Adipocyte (in vitro differentiated cells): ENCODE data around the gene GLOD5.

ENCODE experiments used
- DNase-seq: peaks from one replicate; pipeline ENCODE4 v3.0.0-alpha.2; 2015; ENCODE audit warnings: low read depth
- H3K27me3 ChIP-seq: replicated peaks from 2 replicates; pipeline ENCODE4 v1.7.0; 2013; ENCODE audit warnings: mild to moderate bottlenecking, low read length, moderate library complexity; ENCODE audit not compliant: control insufficient read depth, insufficient read depth
- H3K36me3 ChIP-seq: 2 replicates; pipeline ENCODE4 v1.7.0; 2013; ENCODE audit warnings: low read length, mild to moderate bottlenecking, moderate library complexity; ENCODE audit not compliant: control insufficient read depth, insufficient read depth, severe bottlenecking
- H3K4me1 ChIP-seq: 2 replicates; pipeline ENCODE4 v1.7.0; 2013; ENCODE audit warnings: mild to moderate bottlenecking, low read length, moderate library complexity; ENCODE audit not compliant: control insufficient read depth, insufficient read depth
- H3K4me3 ChIP-seq: 2 replicates; pipeline ENCODE4 v1.7.0; 2013; ENCODE audit warnings: mild to moderate bottlenecking, low read length, moderate library complexity
- H3K9ac ChIP-seq: 2 replicates; pipeline ENCODE4 v1.7.0; 2013; ENCODE audit warnings: mild to moderate bottlenecking, low read length, moderate library complexity
- H3K9me3 ChIP-seq: 2 replicates; pipeline ENCODE4 v1.7.0; 2013; ENCODE audit warnings: mild to moderate bottlenecking, low read length, moderate library complexity; ENCODE audit not compliant: control insufficient read depth

GLOD5 gene

DNA sequence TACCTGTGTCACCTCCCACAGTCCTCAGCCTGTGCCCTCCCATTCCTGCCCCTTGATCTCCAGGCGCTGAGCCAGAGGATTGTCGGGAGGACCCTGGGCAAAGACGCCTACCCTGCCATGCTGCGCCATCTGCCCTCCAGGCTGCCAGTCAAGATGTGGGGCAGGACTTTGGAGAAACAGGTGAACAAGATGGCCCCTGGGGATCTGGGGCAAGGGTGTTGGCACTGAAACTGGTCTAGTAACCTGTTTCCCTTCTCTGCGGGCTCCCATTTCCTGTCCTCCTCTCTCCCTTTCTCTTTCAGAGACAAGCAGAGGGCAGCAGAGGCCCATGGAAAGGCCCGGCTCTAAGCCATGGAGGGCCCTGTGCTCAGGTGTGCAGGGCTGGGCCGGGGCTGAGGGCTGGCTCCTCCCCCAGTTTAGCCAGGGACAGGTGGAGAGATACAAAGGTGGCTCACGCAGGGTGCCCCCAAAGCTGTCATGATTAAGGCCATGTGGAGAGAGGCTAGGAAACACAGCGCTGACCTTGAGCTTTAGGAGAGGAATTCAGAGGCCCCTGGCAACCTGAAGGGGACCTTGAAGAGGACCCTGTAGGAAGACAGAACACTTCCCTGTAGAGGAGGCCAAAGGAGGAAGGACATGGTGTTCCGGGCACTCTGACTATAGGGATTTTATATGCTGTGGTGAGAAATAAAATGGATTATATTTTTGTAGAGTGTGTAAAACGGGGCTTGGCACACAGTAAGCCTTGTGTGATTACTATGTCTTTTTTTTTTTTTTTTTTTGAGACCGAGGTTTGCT, at the start of gene GLOD5:
Gene GLOD5, plus strand, starts transcription at position 74 of the 798 bp plus-strand sequence. Its CDS starts 44 bp downstream, at position 118.
- H3K27me3 ChIP-seq, result peaks cover 34% of the 10 kb centered on the region
- no peaks in the 10 kb centered on the region for H3K9me3 ChIP-seq
- H3K36me3 ChIP-seq, result no peaks in the 10 kb centered on the region
- no peak within 1 kb of the TSS for H3K4me3 ChIP-seq
- H3K4me1 ChIP-seq, result no peaks in the 10 kb centered on the region
- DNase-seq, result peak; percentile 2
- no peak within 1 kb of the TSS for H3K9ac ChIP-seq

- DNase-seq, result no peak
- H3K4me1 ChIP-seq, result peaks cover 9% of the 10 kb centered on the region
- peaks cover 53% of the 10 kb centered on the region for H3K9me3 ChIP-seq
Observed at GRCh38 chrX:48711929-48712505, 49.5 kb upstream of the GLOD5 start.

DNA sequence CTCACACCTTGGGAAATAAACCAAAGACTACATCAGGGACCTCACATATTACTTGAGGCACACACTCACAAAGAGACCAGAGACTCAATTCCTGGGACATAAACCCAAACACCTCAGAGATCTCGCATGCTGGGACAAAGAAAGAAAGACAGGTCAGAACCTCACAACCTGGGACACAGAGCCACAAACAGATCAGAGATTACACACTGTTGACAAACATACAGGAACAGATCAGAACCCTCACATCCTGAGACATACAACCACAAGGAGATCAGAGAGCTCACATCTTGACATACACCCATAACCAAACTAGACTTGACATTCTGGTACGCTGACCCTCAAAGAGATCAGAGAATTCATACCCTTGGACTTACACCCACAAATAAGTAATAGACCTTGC, 47.7 kb upstream of the GLOD5 start:
- Histone ChIP-seq H3K36me3 (no peaks in the 10 kb centered on the region), H3K9me3 (peaks cover 55% of the 10 kb centered on the region), H3K4me3 (no peak overlapping the region), H3K9ac (no peak overlapping the region), H3K27me3 (peaks cover 2% of the 10 kb centered on the region), H3K4me1 (peaks cover 9% of the 10 kb centered on the region)
- DNase-seq, result no peak

More at GRCh38 chrX:48711929-48712505, 49.5 kb upstream of the GLOD5 start:
- H3K36me3 ChIP-seq, result no peaks in the 10 kb centered on the region
- H3K4me3 ChIP-seq, result no peak overlapping the region
- peaks cover 4% of the 10 kb centered on the region for H3K27me3 ChIP-seq
- H3K9ac ChIP-seq, result no peak overlapping the region

DNA sequence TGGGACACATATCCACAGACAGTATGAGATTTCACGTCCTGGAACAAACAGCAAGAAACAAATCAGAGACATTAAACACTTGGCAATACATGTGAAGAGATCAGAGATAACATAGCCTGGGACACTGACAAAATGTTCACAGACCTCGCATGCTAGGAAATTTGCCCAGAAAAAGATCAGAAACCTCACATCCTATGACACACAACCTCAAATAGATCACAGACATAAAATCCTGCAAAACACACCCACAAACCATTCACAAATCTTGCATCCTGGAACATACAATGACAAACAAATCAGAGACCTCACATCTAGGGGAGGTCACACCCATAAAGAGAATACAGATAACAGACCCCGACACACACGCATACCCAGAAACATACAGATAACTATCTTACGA, 47.0 kb upstream of the GLOD5 start:
- Histone ChIP-seq H3K36me3 (no peaks in the 10 kb centered on the region), H3K27me3 (no peaks in the 10 kb centered on the region), H3K4me3 (no peak overlapping the region)

DNA sequence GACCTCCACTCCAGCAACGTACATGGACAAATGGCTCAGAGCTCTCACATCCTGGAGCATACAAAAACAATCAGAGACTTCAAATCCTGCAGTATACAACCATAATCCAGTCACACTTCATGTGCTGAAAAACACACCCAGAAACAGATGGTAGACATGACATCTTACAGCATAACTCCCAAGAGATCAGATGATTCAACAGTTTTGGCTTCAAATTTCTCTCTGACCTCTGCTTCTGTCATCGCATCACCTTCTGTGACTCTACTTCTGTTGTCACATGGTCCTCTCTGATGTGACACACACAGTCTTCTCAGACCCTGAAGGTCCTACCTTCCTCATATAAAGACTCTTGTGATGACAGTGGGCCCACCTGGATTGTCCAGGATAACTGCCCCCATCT, 46.5 kb upstream of the GLOD5 start:
- Histone ChIP-seq H3K27me3 (no peaks in the 10 kb centered on the region), H3K36me3 (no peaks in the 10 kb centered on the region), H3K9me3 (peaks cover 59% of the 10 kb centered on the region), H3K4me1 (peaks cover 9% of the 10 kb centered on the region), H3K4me3 (no peak overlapping the region), H3K9ac (no peak overlapping the region)
- DNase-seq, result peak; percentile 6

More for the DNA sequence above, 47.0 kb upstream of the GLOD5 start:
- DNase-seq, result no peak
- peaks cover 9% of the 10 kb centered on the region for H3K4me1 ChIP-seq
- no peak overlapping the region for H3K9ac ChIP-seq
- peaks cover 55% of the 10 kb centered on the region for H3K9me3 ChIP-seq

DNA sequence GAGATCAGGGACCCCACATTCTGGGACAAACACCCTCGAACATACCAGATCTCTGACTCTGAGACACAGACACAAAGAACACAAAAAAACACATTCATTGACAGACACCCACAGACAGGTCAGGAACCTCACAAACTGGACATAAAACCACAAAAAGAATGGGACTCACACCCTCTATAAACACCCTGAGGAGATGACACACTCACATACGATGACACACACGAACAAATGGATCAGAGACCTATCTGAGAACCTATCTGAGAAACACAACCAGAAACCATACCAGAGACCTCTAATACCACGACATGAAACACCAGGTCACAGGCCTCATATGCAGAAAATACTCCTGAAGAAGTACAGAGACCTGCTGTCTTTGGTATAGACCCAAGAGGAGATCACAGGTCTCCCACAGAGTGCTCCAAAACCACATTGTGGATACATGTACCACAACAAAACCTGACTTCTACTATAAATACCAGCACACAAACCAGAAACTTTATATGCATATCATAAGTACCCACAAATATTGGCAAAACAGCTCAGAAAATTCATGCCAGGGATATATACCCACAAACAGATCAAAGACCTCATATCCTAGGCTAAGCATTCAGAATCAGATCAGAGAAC, 45.6 kb upstream of the GLOD5 start:
- H3K27me3 ChIP-seq, result no peaks in the 10 kb centered on the region
- no peak for DNase-seq
- no peaks in the 10 kb centered on the region for H3K36me3 ChIP-seq
- H3K9me3 ChIP-seq, result peaks cover 67% of the 10 kb centered on the region
- H3K4me1 ChIP-seq, result peaks cover 9% of the 10 kb centered on the region
- no peak overlapping the region for H3K9ac ChIP-seq
- H3K4me3 ChIP-seq, result no peak overlapping the region

- Histone ChIP-seq H3K9ac (no peak overlapping the region), H3K4me1 (no peaks in the 10 kb centered on the region), H3K9me3 (peaks cover 42% of the 10 kb centered on the region), H3K27me3 (no peaks in the 10 kb centered on the region), H3K36me3 (no peaks in the 10 kb centered on the region), H3K4me3 (no peak overlapping the region)
- DNase-seq, result no peak
Observed at GRCh38 chrX:48719958-48720357, 41.6 kb upstream of the GLOD5 start.

DNA sequence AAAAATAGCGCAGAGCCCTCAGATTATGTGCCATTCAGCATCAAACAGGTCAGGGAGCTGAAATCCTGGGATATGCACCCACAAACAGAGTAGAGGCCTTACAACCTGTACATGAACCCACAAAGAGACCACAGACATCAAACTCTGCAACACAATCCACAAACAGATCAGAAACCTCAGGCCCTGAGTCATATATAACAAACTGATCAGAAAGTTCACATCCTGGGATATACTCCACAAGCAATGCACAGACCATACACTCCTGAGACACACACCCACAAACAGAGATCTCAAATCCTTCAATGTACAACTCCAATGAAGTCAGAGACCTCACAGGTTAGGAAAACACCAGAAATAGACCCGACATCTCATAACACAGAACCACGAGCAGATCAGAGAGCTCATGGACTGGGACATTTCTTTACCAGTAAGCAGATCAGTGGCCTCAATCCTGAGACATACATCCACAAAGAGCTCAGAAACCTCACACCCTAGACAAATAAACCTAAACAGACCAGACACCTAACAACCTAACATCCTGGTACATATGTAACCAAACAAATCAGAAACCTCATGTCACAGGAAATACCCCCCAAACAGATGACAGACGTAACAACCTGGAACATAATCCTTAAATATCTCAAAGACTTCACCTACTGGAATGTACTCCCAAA, 40.8 kb upstream of the GLOD5 start:
- Histone ChIP-seq H3K9me3 (peaks cover 35% of the 10 kb centered on the region), H3K27me3 (no peaks in the 10 kb centered on the region), H3K36me3 (no peaks in the 10 kb centered on the region), H3K4me3 (no peak overlapping the region), H3K9ac (no peak overlapping the region), H3K4me1 (no peaks in the 10 kb centered on the region)
- DNase-seq, result no peak

- no peaks in the 10 kb centered on the region for H3K4me1 ChIP-seq
- H3K36me3 ChIP-seq, result no peaks in the 10 kb centered on the region
- H3K9ac ChIP-seq, result no peak overlapping the region
- H3K4me3 ChIP-seq, result no peak overlapping the region
- no peak for DNase-seq
- H3K27me3 ChIP-seq, result no peaks in the 10 kb centered on the region
- peaks cover 37% of the 10 kb centered on the region for H3K9me3 ChIP-seq
Observed at GRCh38 chrX:48721916-48722315, 39.6 kb upstream of the GLOD5 start.

DNA sequence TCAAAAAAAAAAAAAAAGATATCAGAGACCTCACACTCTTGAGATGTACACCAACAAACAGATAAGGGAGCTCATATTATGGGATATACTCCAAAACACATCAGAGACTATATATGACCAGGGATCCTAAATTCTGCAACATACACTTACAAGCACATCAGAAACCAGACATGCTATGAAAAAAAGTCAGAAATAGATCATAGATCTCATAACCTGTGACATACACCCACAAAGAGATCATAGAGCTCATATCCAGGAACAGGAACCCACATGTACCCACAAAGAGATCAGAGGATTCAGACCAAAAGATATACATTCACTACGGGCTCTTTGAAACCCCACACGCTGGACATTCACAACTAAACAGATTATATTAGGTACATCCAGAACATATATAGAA, 35.0 kb upstream of the GLOD5 start:
- Histone ChIP-seq H3K9ac (no peak overlapping the region), H3K27me3 (no peaks in the 10 kb centered on the region), H3K4me3 (no peak overlapping the region), H3K36me3 (no peaks in the 10 kb centered on the region), H3K9me3 (peaks cover 60% of the 10 kb centered on the region), H3K4me1 (no peaks in the 10 kb centered on the region)
- no peak for DNase-seq

- H3K36me3 ChIP-seq, result no peaks in the 10 kb centered on the region
- H3K9ac ChIP-seq, result no peak overlapping the region
- DNase-seq, result no peak
- H3K4me1 ChIP-seq, result no peaks in the 10 kb centered on the region
- no peaks in the 10 kb centered on the region for H3K27me3 ChIP-seq
- H3K4me3 ChIP-seq, result no peak overlapping the region
- peaks cover 55% of the 10 kb centered on the region for H3K9me3 ChIP-seq
Observed at GRCh38 chrX:48728653-48729052, 32.9 kb upstream of the GLOD5 start.
